DND-41 (cell line): ENCODE results near the gene SLC39A6.

Source experiments
- ATAC-seq: fragments of 200-7000 bp; cut with Tn5 transposase; 3 replicates; pipeline ENCODE4 v1.9.1; 2021; ENCODE audit warnings: low read depth; ENCODE audit not compliant: insufficient read depth
- DNase-seq: peaks from one replicate; pipeline ENCODE4 v3.0.0-alpha.2; 2020
- H2AFZ ChIP-seq: 2 replicates; pipeline ENCODE4 v1.6.0; 2012; ENCODE audit warnings: low read depth, low read length
- H3K27ac ChIP-seq: 2 replicates; pipeline ENCODE4 v1.5.1; 2012; ENCODE audit warnings: low read length, inconsistent platforms
- H3K27me3 ChIP-seq: fragments of 200-600 bp; sonication (generic); 2 replicates; pipeline ENCODE4 v1.6.0; 2012; ENCODE audit warnings: low read length, mild to moderate bottlenecking, inconsistent platforms; ENCODE audit not compliant: insufficient read depth, poor library complexity
- H3K36me3 ChIP-seq: 2 replicates; pipeline ENCODE4 v1.5.1; 2012; ENCODE audit warnings: low read length, inconsistent platforms; ENCODE audit not compliant: insufficient read depth
- H3K4me1 ChIP-seq: 2 replicates; pipeline ENCODE4 v1.5.1; 2012; ENCODE audit warnings: mild to moderate bottlenecking, low read length; ENCODE audit not compliant: insufficient read depth
- H3K4me2 ChIP-seq: 2 replicates; pipeline ENCODE4 v1.6.0; 2012; ENCODE audit warnings: mild to moderate bottlenecking, moderate library complexity, low read length, inconsistent platforms; ENCODE audit not compliant: insufficient read depth
- H3K4me3 ChIP-seq, 2 experiments: fragments of 200-600 bp in 1 of 2; shearing (Covaris generic) in 1 of 2; 2 replicates each; pipeline ENCODE4 v1.5.1; 2012 to 2016; ENCODE audit warnings: inconsistent platforms in 2 of 2, low read length in 2 of 2, mild to moderate bottlenecking in 2 of 2, low read depth in 1 of 2, moderate library complexity in 1 of 2
- H3K79me2 ChIP-seq: 2 replicates; pipeline ENCODE4 v1.6.0; 2012; ENCODE audit warnings: low read length, inconsistent platforms; ENCODE audit not compliant: insufficient read depth
- H3K9ac ChIP-seq: 2 replicates; pipeline ENCODE4 v1.6.0; 2012; ENCODE audit warnings: low read depth, mild to moderate bottlenecking, inconsistent platforms, low read length, moderate library complexity
- H3K9me3 ChIP-seq: 2 replicates; pipeline ENCODE4 v1.5.1; 2012; ENCODE audit warnings: low read length, moderate library complexity, mild to moderate bottlenecking, inconsistent platforms; ENCODE audit not compliant: insufficient read depth, severe bottlenecking
- H4K20me1 ChIP-seq: 2 replicates; pipeline ENCODE4 v1.6.0; 2012; ENCODE audit warnings: low read length; ENCODE audit not compliant: insufficient read depth
- EZH2 ChIP-seq: IDR thresholded peaks from 3 replicates; pipeline ENCODE4 v1.6.1; 2012; ENCODE audit warnings: borderline replicate concordance, low read depth, mild to moderate bottlenecking, moderate library complexity, low read length, inconsistent platforms; ENCODE audit not compliant: severe bottlenecking
- TF ChIP-seq, protein P1 (sequence below): IDR thresholded peaks from 2 replicates; pipeline ENCODE4 v1.5.1; 2012; ENCODE audit warnings: borderline replicate concordance, low read length, moderate library complexity, mild to moderate bottlenecking; ENCODE audit not compliant: poor library complexity, severe bottlenecking; ENCODE audit errors: extremely low read depth

Gene SLC39A6

DNA sequence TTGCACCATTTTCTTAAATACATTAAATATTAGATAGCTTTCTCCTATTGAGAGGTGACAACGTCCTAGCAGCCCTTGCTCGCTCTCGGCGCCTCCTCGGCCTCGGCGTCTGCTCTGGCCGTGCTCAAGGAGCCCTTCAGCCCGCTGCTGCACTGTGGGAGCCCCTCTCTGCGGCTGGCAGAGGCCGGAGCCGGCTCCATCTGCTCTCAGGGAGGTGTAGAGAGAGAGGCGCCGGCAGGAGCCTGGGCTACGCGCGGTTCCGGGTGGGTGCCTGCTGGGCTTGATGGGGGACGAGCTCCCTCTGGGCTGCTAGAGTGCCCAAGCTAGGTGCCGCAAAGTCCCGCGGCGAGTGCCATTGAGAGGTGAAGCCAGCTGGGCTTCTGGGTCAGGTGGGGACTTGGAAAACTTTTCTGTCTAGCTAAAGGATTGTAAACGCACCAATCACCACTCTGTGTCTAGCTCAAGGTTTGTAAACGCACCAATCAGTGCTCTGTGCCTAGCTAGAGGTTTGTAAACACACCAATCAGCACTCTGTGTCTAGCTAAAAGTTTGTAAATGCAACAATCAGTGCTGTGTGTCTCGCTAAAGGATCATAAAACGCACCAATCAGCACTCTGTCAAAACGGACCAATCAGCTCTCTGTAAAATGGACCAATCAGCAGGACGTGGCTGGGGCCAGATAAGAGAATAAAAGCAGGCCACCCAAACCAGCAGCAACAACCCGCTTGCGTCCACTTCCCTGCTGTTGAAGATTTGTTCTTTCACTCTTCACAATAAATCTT is 64.9 kb downstream of the SLC39A6 start:
- 0 out of 4 replicates have a peak overlapping the region, but pooled peaks of 1 of the 2 experiments have one; percentile 7 for H3K4me3 ChIP-seq
- peaks cover 82% of the 10 kb centered on the region for H3K79me2 ChIP-seq
- DNase-seq (no peak), ATAC-seq (no peak)
- H3K36me3 ChIP-seq = peaks cover 8% of the 10 kb centered on the region
- no peaks in the 10 kb centered on the region for H3K27me3 ChIP-seq
- TF ChIP-seq EZH2 = no peak
- TF ChIP-seq, protein P1, sequence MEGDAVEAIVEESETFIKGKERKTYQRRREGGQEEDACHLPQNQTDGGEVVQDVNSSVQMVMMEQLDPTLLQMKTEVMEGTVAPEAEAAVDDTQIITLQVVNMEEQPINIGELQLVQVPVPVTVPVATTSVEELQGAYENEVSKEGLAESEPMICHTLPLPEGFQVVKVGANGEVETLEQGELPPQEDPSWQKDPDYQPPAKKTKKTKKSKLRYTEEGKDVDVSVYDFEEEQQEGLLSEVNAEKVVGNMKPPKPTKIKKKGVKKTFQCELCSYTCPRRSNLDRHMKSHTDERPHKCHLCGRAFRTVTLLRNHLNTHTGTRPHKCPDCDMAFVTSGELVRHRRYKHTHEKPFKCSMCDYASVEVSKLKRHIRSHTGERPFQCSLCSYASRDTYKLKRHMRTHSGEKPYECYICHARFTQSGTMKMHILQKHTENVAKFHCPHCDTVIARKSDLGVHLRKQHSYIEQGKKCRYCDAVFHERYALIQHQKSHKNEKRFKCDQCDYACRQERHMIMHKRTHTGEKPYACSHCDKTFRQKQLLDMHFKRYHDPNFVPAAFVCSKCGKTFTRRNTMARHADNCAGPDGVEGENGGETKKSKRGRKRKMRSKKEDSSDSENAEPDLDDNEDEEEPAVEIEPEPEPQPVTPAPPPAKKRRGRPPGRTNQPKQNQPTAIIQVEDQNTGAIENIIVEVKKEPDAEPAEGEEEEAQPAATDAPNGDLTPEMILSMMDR = no peak
- H2AFZ ChIP-seq = no peak overlapping the region
- no peak overlapping the region for H3K9ac ChIP-seq
- peak overlapping the region; percentile 74; the same call in 1 of the 2 replicates for H3K4me2 ChIP-seq
- no peak overlapping the region for H3K27ac ChIP-seq
- peaks cover 31% of the 10 kb centered on the region; the same call in 1 of the 2 replicates for H4K20me1 ChIP-seq
- H3K9me3 ChIP-seq = no peaks in the 10 kb centered on the region
- H3K4me1 ChIP-seq = peaks cover 34% of the 10 kb centered on the region

DNA sequence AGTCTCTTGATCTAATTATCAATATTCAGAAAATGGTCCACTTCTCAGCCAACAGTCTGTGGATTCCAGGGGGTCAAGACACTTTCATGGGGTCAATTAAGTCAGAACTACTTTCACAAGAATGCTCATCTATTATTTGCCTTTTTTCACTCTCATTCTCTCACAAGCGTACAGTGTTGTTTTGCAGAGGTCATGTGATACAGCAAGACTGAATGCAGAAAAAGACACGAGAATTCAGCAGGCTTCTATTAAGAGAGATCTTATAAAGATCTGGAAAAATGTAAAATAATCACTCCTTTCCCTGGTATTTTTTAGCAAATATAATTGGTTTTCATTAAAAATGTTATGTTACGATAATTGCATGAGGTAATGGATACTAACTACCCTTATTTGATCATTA is 70.5 kb downstream of the SLC39A6 start:
- peaks cover 37% of the 10 kb centered on the region for H4K20me1 ChIP-seq
- ATAC-seq = no peak
- TF ChIP-seq, protein P1 = no peak
- TF ChIP-seq EZH2 = no peak
- H3K36me3 ChIP-seq = peaks cover 6% of the 10 kb centered on the region; the same call in 1 of the 2 replicates
- H3K79me2 ChIP-seq = peaks cover 98% of the 10 kb centered on the region
- H3K4me2 ChIP-seq = no peak overlapping the region
- no peaks in the 10 kb centered on the region for H3K9me3 ChIP-seq
- H3K27ac ChIP-seq = no peak overlapping the region
- no peaks in the 10 kb centered on the region for H3K4me1 ChIP-seq
- DNase-seq = no peak
- no peaks in the 10 kb centered on the region for H3K27me3 ChIP-seq
- H3K9ac ChIP-seq = no peak overlapping the region
- H2AFZ ChIP-seq = no peak overlapping the region
- H3K4me3 ChIP-seq = no peak overlapping the region
